Activated CD8-positive, alpha-beta T cell treated with anti-CD3 and anti-CD28 coated beads for 36 hours (primary cell): ENCODE data around the gene PRKN. TPM values are rescaled to one million over a fixed set of nuclear protein-coding genes. Genes with fewer than 3 reads are reported as not detected.

Source experiments
- ATAC-seq: fragments of 200-7000 bp; cut with Tn5 transposase; one replicate; pipeline ENCODE4 v1.10.0; 2021; ENCODE audit warnings: mild to moderate bottlenecking, moderate library complexity
- CTCF ChIA-PET: fragments of 350-600 bp; sonication (Branson Sonifier 250); formaldehyde crosslinking; loops from one replicate; lab custom pipeline; 2021; ENCODE audit warnings: antibody characterized with exemption; lab: Charles Lee
- POLR2A ChIA-PET: fragments of 350-600 bp; sonication (Branson Sonifier 250); formaldehyde crosslinking; loops from one replicate; lab custom pipeline; 2021; ENCODE audit warnings: antibody characterized with exemption; lab: Charles Lee
- DNase-seq: peaks from one replicate; pipeline ENCODE4 v3.0.0-alpha.2; 2020
- H3K27ac Mint-ChIP-seq: one replicate; pipeline ENCODE4 v1.8.0; 2021; ENCODE audit warnings: mild to moderate bottlenecking, mixed read lengths
- H3K27me3 Mint-ChIP-seq: one replicate; pipeline ENCODE4 v1.8.0; 2021; ENCODE audit warnings: mixed read lengths
- H3K36me3 Mint-ChIP-seq: one replicate; pipeline ENCODE4 v1.8.0; 2021; ENCODE audit warnings: low read depth, mixed read lengths
- H3K4me1 Mint-ChIP-seq: one replicate; pipeline ENCODE4 v1.8.0; 2021; ENCODE audit warnings: low read depth, mixed read lengths
- H3K4me3 Mint-ChIP-seq: one replicate; pipeline ENCODE4 v1.8.0; 2021; ENCODE audit warnings: mild to moderate bottlenecking, moderate library complexity, mixed read lengths
- H3K9me3 Mint-ChIP-seq: one replicate; pipeline ENCODE4 v1.8.0; 2021; ENCODE audit warnings: mixed read lengths
- CTCF ChIP-seq: fragments of 200-600 bp; IDR thresholded peaks from one replicate; pipeline ENCODE4 v1.8.0; 2022; ENCODE audit warnings: antibody characterized with exemption, mild to moderate bottlenecking
- intact Hi-C: fragments of 100-400 bp; cut with micrococcal nuclease; formaldehyde crosslinking; loops from one replicate; pipeline ENCODE4 v1.10.0; 2022
- total RNA-seq, 2 experiments: library from RNA; stranded (reverse); gene quantifications; one replicate each; pipeline ENCODE4 v1.2.3, GENCODE V29; 2021

Gene PRKN
- total RNA-seq, 2 experiments from 2014 or later = 1.2 to 1.4 TPM

- no peaks in the 10 kb centered on the region for H3K36me3 Mint-ChIP-seq
- DNase-seq (no peak), ATAC-seq (no peak)
- H3K4me3 Mint-ChIP-seq = no peak overlapping the region
- no peaks in the 10 kb centered on the region for H3K4me1 Mint-ChIP-seq
- intact Hi-C loops = no loop called here
- CTCF ChIA-PET = interaction anchor here (1.4 kb wide), 1 partner anchor 40 kb away, joined by 3 read pairs; no protein-coding TSS in a partner anchor
- H3K9me3 Mint-ChIP-seq = no peaks in the 10 kb centered on the region
- no peak overlapping the region for H3K27ac Mint-ChIP-seq
- TF ChIP-seq CTCF = no peak
- POLR2A ChIA-PET = no interaction called here
- no peaks in the 10 kb centered on the region for H3K27me3 Mint-ChIP-seq
These were observed 1349.5 kb downstream of the PRKN start for GRCh38 chr6:161378115-161378514.

GRCh38 chr6:161377116-161377515 is 1350.5 kb downstream of the PRKN start:
- CTCF ChIA-PET = interaction anchor here (0.8 to 1.4 kb wide), 2 partner anchors 41 to 446 kb away, joined by 3 read pairs; no protein-coding TSS in a partner anchor

DNA sequence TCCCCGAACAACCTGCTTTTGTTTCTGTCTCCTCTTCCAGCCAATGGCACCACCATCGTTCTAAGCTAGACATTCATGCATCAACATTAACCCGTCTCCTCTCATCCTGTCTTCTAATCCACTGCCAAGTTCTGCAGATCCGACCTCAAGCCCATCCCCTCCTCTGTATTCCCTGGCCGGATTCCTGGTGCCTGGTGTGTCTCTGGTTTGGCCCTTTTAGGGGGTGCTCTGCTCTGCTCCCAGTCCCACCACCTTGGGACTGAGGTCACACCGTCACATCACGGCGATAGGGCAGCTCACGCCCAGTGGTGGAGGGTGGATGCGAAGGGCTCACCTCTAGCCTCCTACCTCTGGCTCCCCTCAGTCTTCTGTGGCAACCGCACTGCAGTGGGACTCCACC is 1351.2 kb downstream of the PRKN start:
- Mint-ChIP-seq H3K27ac (no peak overlapping the region), H3K36me3 (no peaks in the 10 kb centered on the region), H3K27me3 (no peaks in the 10 kb centered on the region), H3K4me3 (no peak overlapping the region), H3K9me3 (no peaks in the 10 kb centered on the region), H3K4me1 (no peaks in the 10 kb centered on the region)
- intact Hi-C loops = no loop called here
- ChIA-PET CTCF (interaction anchor here (6.9 kb wide), 1 partner anchor 447 kb away, joined by 259 read pairs; no protein-coding TSS in a partner anchor), POLR2A (no interaction called here)
- DNase-seq (no peak), ATAC-seq (no peak)
- TF ChIP-seq CTCF = no peak

More at GRCh38 chr6:161377116-161377515, 1350.5 kb downstream of the PRKN start:
- no peaks in the 10 kb centered on the region for H3K27me3 Mint-ChIP-seq
- no peaks in the 10 kb centered on the region for H3K9me3 Mint-ChIP-seq
- H3K4me1 Mint-ChIP-seq = no peaks in the 10 kb centered on the region
- no peak for DNase-seq
- no peak for ATAC-seq
- H3K27ac Mint-ChIP-seq = no peak overlapping the region
- no peak for TF ChIP-seq CTCF
- H3K36me3 Mint-ChIP-seq = no peaks in the 10 kb centered on the region
- intact Hi-C loops = no loop called here
- POLR2A ChIA-PET = no interaction called here
- no peak overlapping the region for H3K4me3 Mint-ChIP-seq

DNA sequence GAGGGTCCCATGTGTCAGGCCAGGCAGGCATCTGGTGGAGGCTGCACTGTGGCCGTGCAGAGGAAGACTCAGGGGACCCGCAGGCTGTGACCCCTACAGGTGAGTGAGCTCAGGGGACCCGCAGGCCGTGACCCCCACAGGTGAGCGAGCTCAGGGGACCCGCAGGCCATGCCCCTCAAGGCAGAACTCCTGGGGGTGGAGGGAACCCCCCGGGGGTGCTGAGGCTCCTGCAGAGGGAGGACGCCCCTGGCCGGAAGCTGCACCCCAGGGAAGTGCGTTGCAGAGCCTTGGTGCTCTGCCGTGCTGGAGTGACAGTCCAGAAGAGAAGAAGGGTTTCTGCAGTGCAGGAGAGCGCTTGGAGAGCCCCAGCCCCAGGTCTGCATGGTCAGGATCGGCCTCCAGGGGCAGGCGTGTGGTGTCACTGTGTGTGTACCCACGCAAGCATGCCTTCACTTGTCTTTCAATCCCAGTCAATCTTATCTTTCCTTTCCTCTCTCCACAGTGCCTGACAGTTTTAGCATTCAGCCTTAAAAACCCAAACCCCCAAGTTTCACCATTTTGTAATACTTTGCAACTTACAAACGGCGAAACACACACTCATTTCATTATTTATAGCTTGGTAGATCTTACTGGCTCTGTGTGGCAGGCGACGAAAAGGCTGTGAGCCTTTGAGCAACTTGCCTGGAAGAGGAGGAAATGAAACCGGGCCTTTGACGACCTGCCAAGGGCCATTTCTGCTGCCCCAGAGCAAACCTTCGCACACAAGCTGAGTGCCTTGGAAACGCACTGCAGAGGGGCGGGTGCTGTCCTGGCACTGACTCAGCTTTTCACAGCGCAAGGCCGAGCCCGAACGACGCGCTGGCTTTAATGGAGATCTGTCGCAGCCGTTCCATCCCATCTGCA is 1352.3 kb downstream of the PRKN start:
- DNase-seq (no peak), ATAC-seq (no peak)
- Mint-ChIP-seq H3K4me1 (no peaks in the 10 kb centered on the region), H3K27ac (no peak overlapping the region), H3K27me3 (no peaks in the 10 kb centered on the region), H3K36me3 (no peaks in the 10 kb centered on the region), H3K9me3 (no peaks in the 10 kb centered on the region), H3K4me3 (no peak overlapping the region)
- intact Hi-C loops = loop anchor here (5.0 kb wide), 3 partner anchors 233 to 643 kb away; no protein-coding TSS in a partner anchor
- ChIA-PET CTCF (interaction anchor here (2.0 to 6.9 kb wide), 2 partner anchors 273 to 446 kb away, joined by 6 to 259 read pairs; no protein-coding TSS in a partner anchor), POLR2A (no interaction called here)
- no peak for TF ChIP-seq CTCF
